Measurements from ENCODE around the gene COMP.

The COMP gene

GRCh38 chr19:18782559-18783225, 8.4 kb downstream of the COMP start:
- DNase-seq (ENCODE audit: low spot score) = no peak

GRCh38 chr19:18781885-18782527, 9.1 kb downstream of the COMP start:
- DNase-seq (ENCODE audit: low spot score) = no peak

GRCh38 chr19:18781047-18781600, 10.0 kb downstream of the COMP start:
- DNase-seq (ENCODE audit: low spot score) = no peak

GRCh38 chr19:18780631-18781030, 10.5 kb downstream of the COMP start:
- DNase-seq (ENCODE audit: low spot score) = no peak

GRCh38 chr19:18780081-18780480, 11.0 kb downstream of the COMP start:
- DNase-seq (ENCODE audit: low spot score) = no peak

- no peak for DNase-seq (ENCODE audit: low spot score)
Observed at GRCh38 chr19:18778826-18779495, 12.1 kb downstream of the COMP start.

GRCh38 chr19:18778076-18778389, 13.1 kb downstream of the COMP start:
- DNase-seq (ENCODE audit: low spot score) = no peak

- DNase-seq (ENCODE audit: low spot score) = no peak
Observed at GRCh38 chr19:18777301-18778075, 13.6 kb downstream of the COMP start.

- DNase-seq (ENCODE audit: low spot score) = no peak
Observed at GRCh38 chr19:18776736-18777135, 14.4 kb downstream of the COMP start.

GRCh38 chr19:18776288-18776594, 14.9 kb downstream of the COMP start:
- DNase-seq (ENCODE audit: low spot score) = no peak

- no peak for DNase-seq (ENCODE audit: low spot score)
Observed at GRCh38 chr19:18775586-18776287, 15.4 kb downstream of the COMP start.

- DNase-seq (ENCODE audit: low spot score) = no peak
Observed at GRCh38 chr19:18774782-18775444, 16.2 kb downstream of the COMP start.

GRCh38 chr19:18774107-18774506, 17.0 kb downstream of the COMP start:
- DNase-seq (ENCODE audit: low spot score) = no peak

- no peak for DNase-seq (ENCODE audit: low spot score)
Observed at GRCh38 chr19:18773682-18774081, 17.4 kb downstream of the COMP start.

- DNase-seq (ENCODE audit: low spot score) = no peak
Observed at GRCh38 chr19:18772620-18773587, 18.2 kb downstream of the COMP start.

GRCh38 chr19:18771328-18772242, 19.5 kb downstream of the COMP start:
- DNase-seq (ENCODE audit: low spot score) = no peak

- DNase-seq (ENCODE audit: low spot score) = no peak
Observed at GRCh38 chr19:18770663-18771327, 20.3 kb downstream of the COMP start.

GRCh38 chr19:18769989-18770528, 21.0 kb downstream of the COMP start:
- DNase-seq (ENCODE audit: low spot score) = no peak

Measured in iPS-NIHi11 (cell line).